ENCODE data around the gene HES4. TPM values are rescaled to one million over a fixed set of nuclear protein-coding genes. Genes with fewer than 3 reads are reported as not detected.

HES4 gene
- total and polyA plus RNA-seq, 11 donors = 25.7 to 98.1 (median 37.3) TPM

DNA sequence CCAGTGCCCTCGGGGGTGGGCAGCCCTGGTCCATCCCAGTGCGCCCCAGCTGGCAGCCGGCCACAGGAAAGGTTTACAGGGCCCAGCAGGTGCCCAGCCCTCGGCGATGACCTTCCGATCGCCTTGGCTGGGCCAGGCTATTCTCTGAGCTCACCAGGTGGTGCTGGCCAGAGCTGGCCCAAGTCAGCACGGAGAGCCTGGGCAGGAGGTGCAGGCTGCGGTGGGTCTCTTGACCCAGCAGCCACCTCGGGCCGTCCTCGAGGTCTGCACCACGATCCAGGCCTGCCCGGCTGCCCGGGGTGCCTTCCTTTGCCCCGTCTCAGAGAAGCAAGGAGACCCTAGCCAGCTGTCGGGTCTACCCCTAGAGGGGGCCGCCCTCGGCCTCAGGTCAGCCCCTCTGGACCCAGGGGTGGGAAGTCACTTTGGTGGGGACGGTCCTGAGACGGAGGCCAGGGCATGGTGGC lies 18.4 kb downstream of the HES4 start:
- intact Hi-C loops (cut with DNase I) = loop anchor here in 2 of 10 donors (5.0 to 10.0 kb wide), 2 partner anchors 81 to 313 kb away; no protein-coding TSS in a partner anchor
- Histone ChIP-seq H3K27me3 (peaks cover 0 to 12% (median 0%) of the 10 kb centered on the region in 9 donors), H3K27ac (peak overlapping the region; percentile 79 to 100 (median 98)), H3K4me1 (peaks cover 0 to 34% (median 4%) of the 10 kb centered on the region in 12 donors), H3K36me3 (peaks cover 0 to 4% (median 0%) of the 10 kb centered on the region in 9 donors), H3K9me3 (no peaks in the 10 kb centered on the region), H3K4me3 (peak overlapping the region; percentile 33 to 67 (median 56))
- peak in 4 of 5 donors; percentile 19 to 58 (median 46) for DNase-seq
- WGBS, 4 donors = 49 to 58% (median 54%) methylated on average over 7 to 21 of the region's 21 CpGs
- no peak for TF ChIP-seq POLR2A (IDR thresholded peaks at IDR 0.05)
- TF ChIP-seq, protein P1, sequence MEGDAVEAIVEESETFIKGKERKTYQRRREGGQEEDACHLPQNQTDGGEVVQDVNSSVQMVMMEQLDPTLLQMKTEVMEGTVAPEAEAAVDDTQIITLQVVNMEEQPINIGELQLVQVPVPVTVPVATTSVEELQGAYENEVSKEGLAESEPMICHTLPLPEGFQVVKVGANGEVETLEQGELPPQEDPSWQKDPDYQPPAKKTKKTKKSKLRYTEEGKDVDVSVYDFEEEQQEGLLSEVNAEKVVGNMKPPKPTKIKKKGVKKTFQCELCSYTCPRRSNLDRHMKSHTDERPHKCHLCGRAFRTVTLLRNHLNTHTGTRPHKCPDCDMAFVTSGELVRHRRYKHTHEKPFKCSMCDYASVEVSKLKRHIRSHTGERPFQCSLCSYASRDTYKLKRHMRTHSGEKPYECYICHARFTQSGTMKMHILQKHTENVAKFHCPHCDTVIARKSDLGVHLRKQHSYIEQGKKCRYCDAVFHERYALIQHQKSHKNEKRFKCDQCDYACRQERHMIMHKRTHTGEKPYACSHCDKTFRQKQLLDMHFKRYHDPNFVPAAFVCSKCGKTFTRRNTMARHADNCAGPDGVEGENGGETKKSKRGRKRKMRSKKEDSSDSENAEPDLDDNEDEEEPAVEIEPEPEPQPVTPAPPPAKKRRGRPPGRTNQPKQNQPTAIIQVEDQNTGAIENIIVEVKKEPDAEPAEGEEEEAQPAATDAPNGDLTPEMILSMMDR (IDR thresholded peaks at IDR 0.05) = no peak
- ATAC-seq = peak in 3 of 4 donors; percentile 3 to 6 (median 5)

DNA sequence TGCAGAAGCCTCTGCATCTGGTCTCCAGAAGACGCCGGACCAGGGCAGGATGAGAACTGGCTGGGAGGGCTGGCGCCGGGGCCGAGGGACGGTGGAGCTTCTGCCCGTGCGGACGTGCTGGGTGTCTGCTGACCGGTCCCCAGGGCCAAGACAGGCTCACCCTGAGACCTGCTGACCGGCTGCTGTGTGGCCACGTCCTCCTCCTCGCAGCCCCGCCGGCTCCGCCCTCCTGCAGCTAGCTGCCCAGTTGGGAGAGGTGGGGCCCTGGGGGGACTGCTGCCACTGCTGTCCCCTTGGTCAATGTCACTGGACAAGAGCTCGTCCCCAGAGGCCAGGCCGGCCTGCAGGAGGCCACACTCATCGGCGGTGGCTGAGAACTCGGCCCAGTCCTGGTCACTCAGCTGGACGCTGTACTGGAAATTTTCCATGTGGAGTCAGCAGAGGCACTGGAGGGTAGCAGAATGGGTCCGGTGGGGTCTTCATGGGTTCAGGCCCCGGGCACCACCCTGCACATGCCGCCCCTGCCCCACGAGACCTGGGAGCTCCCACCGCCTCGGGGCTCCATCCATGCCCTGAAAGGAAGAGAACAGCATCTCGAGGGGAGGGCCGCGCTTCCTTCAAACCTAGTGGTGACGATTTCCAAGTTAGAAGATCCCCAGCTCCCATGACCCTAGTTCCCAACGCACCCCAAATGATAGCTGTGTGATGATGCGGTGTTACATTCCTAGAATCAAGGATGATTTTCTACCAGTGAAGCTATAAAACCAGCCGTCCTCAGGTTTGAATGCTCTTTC lies 19.1 kb downstream of the HES4 start:
- 37 to 55% (median 46%) methylated on average over 13 to 35 of the region's 35 CpGs for WGBS, 4 donors
- Histone ChIP-seq H3K4me3 (peak overlapping the region; percentile 33 to 67 (median 56)), H3K27me3 (peaks cover 0 to 18% (median 6%) of the 10 kb centered on the region in 9 donors), H3K27ac (peak overlapping the region; percentile 79 to 100 (median 98)), H3K9me3 (no peaks in the 10 kb centered on the region), H3K4me1 (peaks cover 0 to 40% (median 9%) of the 10 kb centered on the region in 12 donors), H3K36me3 (peaks cover 0 to 4% (median 0%) of the 10 kb centered on the region in 9 donors)
- DNase-seq (peak; percentile 84 to 92 (median 89)), ATAC-seq (peak; percentile 65 to 77 (median 74))
- peak; percentile 48 to 88 for TF ChIP-seq POLR2A (IDR thresholded peaks at IDR 0.05)
- TF ChIP-seq, protein P1 (IDR thresholded peaks at IDR 0.05) = peak in 2 of 12 donors; percentile 6 to 12
- intact Hi-C loops (cut with DNase I) = loop anchor here in 2 of 10 donors (5.0 to 10.0 kb wide), 2 partner anchors 82 to 314 kb away; no protein-coding TSS in a partner anchor

DNA sequence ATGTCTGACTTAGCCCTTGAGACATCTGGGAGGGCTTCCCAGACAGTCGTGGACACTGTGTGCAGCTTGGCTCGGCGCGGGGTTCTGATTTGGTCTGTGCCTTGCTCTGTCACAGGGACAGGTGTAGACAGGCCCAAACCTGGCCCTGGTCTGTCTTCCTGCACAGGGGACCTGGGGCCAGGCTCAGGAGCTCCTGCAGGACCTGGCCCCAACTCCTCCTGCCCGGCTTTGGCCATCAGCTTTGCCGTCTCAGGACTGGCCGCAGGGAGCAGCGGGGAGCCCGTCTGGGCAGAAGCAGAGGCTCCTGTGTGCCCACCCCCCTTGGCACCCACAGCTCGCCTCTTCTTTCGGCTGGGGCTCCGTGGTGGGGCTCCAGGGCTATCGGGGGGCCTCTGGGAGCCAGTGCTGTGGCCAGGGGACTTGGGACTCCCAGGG lies 19.7 kb downstream of the HES4 start:
- peaks cover 0 to 44% (median 11%) of the 10 kb centered on the region in 12 donors for H3K4me1 ChIP-seq
- TF ChIP-seq, protein P1 (IDR thresholded peaks at IDR 0.05) = no peak
- no peak for TF ChIP-seq POLR2A (IDR thresholded peaks at IDR 0.05)
- H3K4me3 ChIP-seq = peak overlapping the region; percentile 33 to 67 (median 56)
- peak overlapping the region; percentile 65 to 100 (median 97) for H3K27ac ChIP-seq
- H3K9me3 ChIP-seq = no peaks in the 10 kb centered on the region
- intact Hi-C loops (cut with DNase I) = loop anchor here in 2 of 10 donors (5.0 to 10.0 kb wide), 2 partner anchors 82 to 315 kb away; no protein-coding TSS in a partner anchor
- peak in 3 of 4 donors; percentile 0 to 1 (median 1) for ATAC-seq
- H3K27me3 ChIP-seq = peaks cover 0 to 25% (median 7%) of the 10 kb centered on the region in 9 donors
- 27 to 51% (median 46%) methylated on average over 9 to 13 of the region's 13 CpGs for WGBS, 4 donors
- peaks cover 0 to 4% (median 0%) of the 10 kb centered on the region in 9 donors for H3K36me3 ChIP-seq
- peak in 1 of 5 donors; percentile 37 for DNase-seq

DNA sequence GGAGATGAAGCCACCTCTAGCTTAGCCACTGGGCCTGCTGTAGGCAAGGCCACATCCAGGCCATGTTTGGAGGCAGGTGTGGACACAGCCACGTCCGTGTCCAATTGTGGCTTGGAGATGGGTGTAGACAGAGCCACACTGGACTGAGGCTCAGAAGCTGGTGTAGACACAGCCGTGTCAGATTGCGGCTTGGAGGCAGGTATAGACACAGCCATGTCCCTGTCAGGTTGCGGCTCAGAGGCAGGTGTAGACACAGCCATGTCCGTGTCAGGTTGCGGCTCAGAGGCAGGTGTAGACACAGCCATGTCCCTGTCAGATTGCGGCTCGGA lies 20.2 kb downstream of the HES4 start:
- Histone ChIP-seq H3K4me1 (peaks cover 0 to 45% (median 11%) of the 10 kb centered on the region in 12 donors), H3K4me3 (peak overlapping the region; percentile 8 to 67 (median 56)), H3K27me3 (peaks cover 0 to 28% (median 7%) of the 10 kb centered on the region in 9 donors), H3K36me3 (peaks cover 0 to 4% (median 0%) of the 10 kb centered on the region in 9 donors), H3K9me3 (no peaks in the 10 kb centered on the region), H3K27ac (peak overlapping the region in 10 of 12 donors; percentile 55 to 100 (median 98))
- intact Hi-C loops (cut with DNase I) = loop anchor here in 3 of 10 donors (5.0 to 10.0 kb wide), 3 partner anchors 83 to 515 kb away; no protein-coding TSS in a partner anchor
- ATAC-seq (no peak), DNase-seq (peak in 1 of 5 donors; percentile 7)
- TF ChIP-seq POLR2A (IDR thresholded peaks at IDR 0.05) = no peak
- TF ChIP-seq, protein P1 (IDR thresholded peaks at IDR 0.05) = no peak
- WGBS, 4 donors = 45 to 90% (median 69%) methylated on average over 9 of the region's 9 CpGs
